WTC11 (cell line): ENCODE measurements around the gene NCKAP5. TPM values are rescaled to one million over a fixed set of nuclear protein-coding genes. Genes with fewer than 3 reads are reported as not detected.

Source experiments
- ATAC-seq: fragments of 200-7000 bp; cut with Tn5 transposase; 2 replicates; pipeline ENCODE4 v1.10.0; 2021; ENCODE audit warnings: mild to moderate bottlenecking, moderate library complexity
- CTCF ChIA-PET: fragments of 300-600 bp; sonication (Branson Sonifier 250); formaldehyde crosslinking; loops from one replicate; lab custom pipeline; 2021; ENCODE audit warnings: antibody characterized with exemption; lab: Charles Lee
- POLR2A ChIA-PET: fragments of 350-600 bp; sonication (Branson Sonifier 250); formaldehyde crosslinking; loops from one replicate; lab custom pipeline; 2021; ENCODE audit warnings: antibody characterized with exemption; lab: Charles Lee
- DNase-seq: peaks from one replicate; pipeline ENCODE4 v3.0.0; 2021; ENCODE audit warnings: low spot score
- H3K27ac Mint-ChIP-seq: 2 replicates; pipeline ENCODE4 v1.8.0; 2021; ENCODE audit warnings: mixed read lengths
- H3K27me3 Mint-ChIP-seq: 2 replicates; pipeline ENCODE4 v1.8.0; 2021; ENCODE audit warnings: low read depth, mild to moderate bottlenecking, moderate library complexity, mixed read lengths
- H3K36me3 Mint-ChIP-seq: 2 replicates; pipeline ENCODE4 v1.8.0; 2021; ENCODE audit warnings: mixed read lengths
- H3K4me1 Mint-ChIP-seq: 2 replicates; pipeline ENCODE4 v1.8.0; 2022; ENCODE audit warnings: mixed read lengths
- H3K4me3 Mint-ChIP-seq: 2 replicates; pipeline ENCODE4 v1.8.0; 2021; ENCODE audit warnings: mild to moderate bottlenecking, moderate library complexity, mixed read lengths
- H3K9me3 Mint-ChIP-seq: 2 replicates; pipeline ENCODE4 v1.8.0; 2021; ENCODE audit warnings: mixed read lengths
- ARID4B ChIP-seq: sonication (generic); formaldehyde crosslinking; IDR thresholded peaks from 2 replicates; pipeline ENCODE4 v1.8.0; 2023; ENCODE audit warnings: missing genetic modification reagents, mild to moderate bottlenecking, borderline replicate concordance
- CREM ChIP-seq: sonication (generic); formaldehyde crosslinking; IDR thresholded peaks from 2 replicates; pipeline ENCODE4 v1.8.1; 2022; ENCODE audit warnings: mild to moderate bottlenecking, missing genetic modification reagents, moderate library complexity
- CTCF ChIP-seq: fragments of 200-600 bp; IDR thresholded peaks from 2 replicates; pipeline ENCODE4 v1.8.0; 2022; ENCODE audit warnings: antibody characterized with exemption
- E2F4 ChIP-seq: sonication (generic); formaldehyde crosslinking; IDR thresholded peaks from 2 replicates; pipeline ENCODE4 v1.8.1; 2022; ENCODE audit warnings: low read depth, mild to moderate bottlenecking, moderate library complexity, missing genetic modification reagents, borderline replicate concordance
- EMX1 ChIP-seq: fragments of 250-450 bp; sonication (Bioruptor Pico); IDR thresholded peaks from 2 replicates; pipeline ENCODE4 v1.8.0; 2021; ENCODE audit warnings: mild to moderate bottlenecking
- FOXJ3 ChIP-seq: sonication (generic); formaldehyde crosslinking; IDR thresholded peaks from 2 replicates; pipeline ENCODE4 v1.9.0; 2021; ENCODE audit warnings: missing genetic modification reagents, mild to moderate bottlenecking, borderline replicate concordance
- GTF2I ChIP-seq: fragments of 250-450 bp; sonication (Bioruptor Pico); conservative IDR thresholded peaks from 2 replicates; pipeline ENCODE4 v1.4.0; 2021; ENCODE audit warnings: mild to moderate bottlenecking
- HMGA2 ChIP-seq: fragments of 250-450 bp; sonication (Bioruptor Pico); IDR thresholded peaks from 2 replicates; pipeline ENCODE4 v1.4.0; 2021; ENCODE audit warnings: mild to moderate bottlenecking, moderate library complexity
- MXD4 ChIP-seq: fragments of 250-450 bp; sonication (Bioruptor Pico); IDR thresholded peaks from 2 replicates; pipeline ENCODE4 v1.8.0; 2021; ENCODE audit warnings: mild to moderate bottlenecking, moderate library complexity, borderline replicate concordance
- MYBL2 ChIP-seq: sonication (generic); formaldehyde crosslinking; IDR thresholded peaks from 2 replicates; pipeline ENCODE4 v1.8.1; 2023; ENCODE audit warnings: mild to moderate bottlenecking, moderate library complexity, missing genetic modification reagents
- PREB ChIP-seq: sonication (generic); formaldehyde crosslinking; IDR thresholded peaks from 2 replicates; pipeline ENCODE4 v1.8.1; 2022; ENCODE audit warnings: mild to moderate bottlenecking, missing genetic modification reagents, moderate library complexity, borderline replicate concordance
- RORB ChIP-seq: fragments of 250-450 bp; sonication (Bioruptor Pico); IDR thresholded peaks from 2 replicates; pipeline ENCODE4 v1.9.0; 2021; ENCODE audit warnings: mild to moderate bottlenecking
- SMAD4 ChIP-seq: sonication (generic); formaldehyde crosslinking; IDR thresholded peaks from 2 replicates; pipeline ENCODE4 v1.8.0; 2022; ENCODE audit warnings: mild to moderate bottlenecking, missing genetic modification reagents
- SP1 ChIP-seq: sonication (generic); formaldehyde crosslinking; conservative IDR thresholded peaks from 2 replicates; pipeline ENCODE4 v1.8.1; 2022; ENCODE audit warnings: missing genetic modification reagents
- TP53 ChIP-seq: sonication (generic); formaldehyde crosslinking; IDR thresholded peaks from 2 replicates; pipeline ENCODE4 v1.8.1; 2023; ENCODE audit warnings: mild to moderate bottlenecking, missing genetic modification reagents
- USF2 ChIP-seq: sonication (generic); formaldehyde crosslinking; IDR thresholded peaks from 2 replicates; pipeline ENCODE4 v1.8.1; 2023; ENCODE audit warnings: mild to moderate bottlenecking, missing genetic modification reagents, moderate library complexity
- ZMAT4 ChIP-seq: fragments of 250-450 bp; sonication (Bioruptor Pico); IDR thresholded peaks from 2 replicates; pipeline ENCODE4 v1.9.0; 2021; ENCODE audit warnings: mild to moderate bottlenecking
- ZNF121 ChIP-seq: sonication (generic); formaldehyde crosslinking; IDR thresholded peaks from 2 replicates; pipeline ENCODE4 v1.8.0; 2023; ENCODE audit warnings: missing genetic modification reagents
- ZNF232 ChIP-seq: sonication (generic); formaldehyde crosslinking; IDR thresholded peaks from 2 replicates; pipeline ENCODE4 v1.8.0; 2022; ENCODE audit warnings: mild to moderate bottlenecking, missing genetic modification reagents
- total RNA-seq: library from RNA; stranded (reverse); gene quantifications from 3 replicates; pipeline ENCODE4 v1.2.3, GENCODE V29; 2021

The NCKAP5 gene
- total RNA-seq, 1 experiment from 2014 or later, result 0.55 TPM

GRCh38 chr2:132667706-132668105 lies 900.6 kb downstream of the NCKAP5 start:
- no peaks in the 10 kb centered on the region for H3K9me3 Mint-ChIP-seq
- peak overlapping the region; percentile 82 for H3K4me3 Mint-ChIP-seq
- H3K27ac Mint-ChIP-seq, result no peak overlapping the region
- ATAC-seq (no peak), DNase-seq (no peak)
- ChIA-PET CTCF (interaction anchor here (1.0 to 1.2 kb wide), 3 partner anchors 17 to 244 kb away, joined by 4 to 8 read pairs (median 4); no protein-coding TSS in a partner anchor), POLR2A (no interaction called here)
- TF ChIP-seq MYBL2 (CRISPR knock-in tag) (no peak), FOXJ3 (CRISPR knock-in tag) (no peak), RORB (CRISPR knock-in tag) (no peak), CREM (CRISPR knock-in tag) (no peak), ARID4B (CRISPR knock-in tag) (no peak), ZMAT4 (CRISPR knock-in tag) (no peak), E2F4 (CRISPR knock-in tag) (no peak), GTF2I (no peak), MXD4 (no peak), ZNF232 (CRISPR knock-in tag) (no peak), ZNF121 (CRISPR knock-in tag) (no peak), PREB (CRISPR knock-in tag) (no peak), HMGA2 (CRISPR knock-in tag) (no peak), USF2 (CRISPR knock-in tag) (no peak), CTCF (no peak)
- peaks cover 69% of the 10 kb centered on the region for H3K27me3 Mint-ChIP-seq
- no peaks in the 10 kb centered on the region for H3K36me3 Mint-ChIP-seq
- peaks cover 26% of the 10 kb centered on the region for H3K4me1 Mint-ChIP-seq

- POLR2A ChIA-PET, result no interaction called here
These were observed 902.7 kb downstream of the NCKAP5 start for GRCh38 chr2:132665401-132666140.

More at GRCh38 chr2:132665401-132666140, 902.7 kb downstream of the NCKAP5 start:
- TF ChIP-seq RORB (CRISPR knock-in tag) (no peak), SMAD4 (CRISPR knock-in tag) (no peak), SP1 (CRISPR knock-in tag) (no peak), E2F4 (CRISPR knock-in tag) (no peak), EMX1 (CRISPR knock-in tag) (no peak), TP53 (no peak)
- CTCF ChIA-PET, result no interaction called here
- Mint-ChIP-seq H3K36me3 (no peaks in the 10 kb centered on the region), H3K9me3 (no peaks in the 10 kb centered on the region), H3K4me1 (peaks cover 22% of the 10 kb centered on the region), H3K27me3 (peaks cover 50% of the 10 kb centered on the region), H3K4me3 (no peak overlapping the region), H3K27ac (no peak overlapping the region)
- DNase-seq (no peak), ATAC-seq (no peak)
